ENCODE data around the gene PAMR1.

Gene PAMR1

DNA sequence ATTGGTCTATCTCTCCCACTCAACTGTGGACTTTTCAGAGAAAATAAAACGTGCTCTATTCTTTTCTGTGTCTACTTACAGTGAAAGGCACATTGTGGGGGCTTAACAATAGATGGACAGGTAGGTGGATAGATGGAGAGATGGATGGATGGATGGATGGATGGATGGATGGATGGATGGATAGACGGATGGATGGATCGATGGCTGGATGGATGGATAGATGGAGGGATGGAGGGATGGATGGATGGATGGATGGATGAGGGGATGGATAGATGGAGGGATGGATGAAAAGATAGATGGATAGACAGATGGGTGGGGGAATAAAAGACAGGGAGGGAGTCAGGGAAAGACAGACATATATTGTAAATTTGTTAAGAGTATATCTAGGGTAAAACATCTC, 91.8 kb downstream of the PAMR1 start:
- TF ChIP-seq, protein P1, sequence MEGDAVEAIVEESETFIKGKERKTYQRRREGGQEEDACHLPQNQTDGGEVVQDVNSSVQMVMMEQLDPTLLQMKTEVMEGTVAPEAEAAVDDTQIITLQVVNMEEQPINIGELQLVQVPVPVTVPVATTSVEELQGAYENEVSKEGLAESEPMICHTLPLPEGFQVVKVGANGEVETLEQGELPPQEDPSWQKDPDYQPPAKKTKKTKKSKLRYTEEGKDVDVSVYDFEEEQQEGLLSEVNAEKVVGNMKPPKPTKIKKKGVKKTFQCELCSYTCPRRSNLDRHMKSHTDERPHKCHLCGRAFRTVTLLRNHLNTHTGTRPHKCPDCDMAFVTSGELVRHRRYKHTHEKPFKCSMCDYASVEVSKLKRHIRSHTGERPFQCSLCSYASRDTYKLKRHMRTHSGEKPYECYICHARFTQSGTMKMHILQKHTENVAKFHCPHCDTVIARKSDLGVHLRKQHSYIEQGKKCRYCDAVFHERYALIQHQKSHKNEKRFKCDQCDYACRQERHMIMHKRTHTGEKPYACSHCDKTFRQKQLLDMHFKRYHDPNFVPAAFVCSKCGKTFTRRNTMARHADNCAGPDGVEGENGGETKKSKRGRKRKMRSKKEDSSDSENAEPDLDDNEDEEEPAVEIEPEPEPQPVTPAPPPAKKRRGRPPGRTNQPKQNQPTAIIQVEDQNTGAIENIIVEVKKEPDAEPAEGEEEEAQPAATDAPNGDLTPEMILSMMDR (IDR thresholded peaks at IDR 0.05; ENCODE audit: control insufficient read depth, extremely low read depth, insufficient read depth): no peak
- no peak for DNase-seq (ENCODE audit: low read depth)
- H3K4me3 ChIP-seq (ENCODE audit: low read depth, low read length): no peak overlapping the region

DNA sequence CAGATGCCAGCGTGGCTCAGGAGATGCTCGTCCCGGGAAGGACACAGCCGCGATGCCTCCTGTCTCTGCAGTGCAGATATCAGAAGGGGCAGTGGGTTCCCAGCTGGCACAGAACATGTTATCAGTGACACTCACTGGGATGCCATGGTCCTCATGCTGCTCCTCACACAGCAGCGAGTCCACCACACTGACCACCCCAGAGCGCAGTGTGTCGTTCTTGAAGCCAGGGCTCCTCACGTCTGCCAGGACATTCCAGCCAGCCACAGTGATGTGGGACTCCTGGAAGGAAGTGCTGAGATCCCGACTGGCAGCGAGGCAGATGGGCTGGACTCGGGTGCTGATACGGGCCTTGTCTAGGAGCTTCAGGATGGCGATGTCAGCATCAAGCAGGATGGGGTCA, 93.0 kb downstream of the PAMR1 start:
- TF ChIP-seq, protein P1 (IDR thresholded peaks at IDR 0.05; ENCODE audit: control insufficient read depth, extremely low read depth, insufficient read depth): no peak
- no peak for DNase-seq (ENCODE audit: low read depth)
- H3K4me3 ChIP-seq (ENCODE audit: low read depth, low read length): no peak overlapping the region

DNA sequence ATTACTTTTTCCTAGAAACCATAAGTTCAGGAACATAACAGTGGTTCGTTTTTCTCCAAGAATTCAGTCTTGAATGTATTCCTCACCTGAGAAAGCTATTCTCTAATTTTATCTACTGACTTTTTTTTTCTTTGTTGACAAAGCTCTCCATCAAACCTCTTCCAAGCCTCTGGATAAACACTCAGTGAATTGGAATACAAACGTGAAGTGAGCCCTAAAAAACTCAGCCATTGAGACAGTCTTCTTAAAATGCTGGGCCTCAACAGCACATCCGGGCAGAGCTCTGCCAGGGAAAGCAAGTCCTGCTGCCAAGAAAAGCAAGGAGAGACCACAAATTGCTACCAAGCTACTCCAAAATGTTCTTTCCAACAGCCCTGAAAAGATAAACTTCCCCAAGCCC, 98.3 kb downstream of the PAMR1 start:
- H3K4me3 ChIP-seq (ENCODE audit: low read depth, low read length): no peak overlapping the region
- DNase-seq (ENCODE audit: low read depth): no peak
- TF ChIP-seq, protein P1 (IDR thresholded peaks at IDR 0.05; ENCODE audit: control insufficient read depth, extremely low read depth, insufficient read depth): no peak

DNA sequence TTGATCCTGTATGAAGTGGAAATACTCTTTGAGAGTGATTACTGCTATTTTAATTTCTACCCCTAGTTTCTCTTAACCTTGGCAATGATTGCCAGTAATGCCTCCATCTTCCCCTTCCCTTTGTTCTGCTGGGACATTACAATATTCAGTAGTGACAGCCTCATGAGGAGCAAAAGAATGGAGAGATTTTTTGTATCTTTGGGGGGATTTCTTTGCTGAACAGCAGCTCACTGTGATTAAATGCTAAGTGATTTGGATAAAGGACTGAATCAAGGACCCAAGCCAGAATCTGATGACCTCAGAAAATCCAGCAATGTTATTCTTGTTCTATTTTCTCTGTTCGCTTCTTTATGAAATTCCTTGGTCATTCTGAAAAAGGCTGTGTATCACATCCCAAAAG, 99.1 kb downstream of the PAMR1 start:
- TF ChIP-seq, protein P1 (IDR thresholded peaks at IDR 0.05; ENCODE audit: control insufficient read depth, extremely low read depth, insufficient read depth): no peak
- no peak for DNase-seq (ENCODE audit: low read depth)
- H3K4me3 ChIP-seq (ENCODE audit: low read depth, low read length): no peak overlapping the region

DNA sequence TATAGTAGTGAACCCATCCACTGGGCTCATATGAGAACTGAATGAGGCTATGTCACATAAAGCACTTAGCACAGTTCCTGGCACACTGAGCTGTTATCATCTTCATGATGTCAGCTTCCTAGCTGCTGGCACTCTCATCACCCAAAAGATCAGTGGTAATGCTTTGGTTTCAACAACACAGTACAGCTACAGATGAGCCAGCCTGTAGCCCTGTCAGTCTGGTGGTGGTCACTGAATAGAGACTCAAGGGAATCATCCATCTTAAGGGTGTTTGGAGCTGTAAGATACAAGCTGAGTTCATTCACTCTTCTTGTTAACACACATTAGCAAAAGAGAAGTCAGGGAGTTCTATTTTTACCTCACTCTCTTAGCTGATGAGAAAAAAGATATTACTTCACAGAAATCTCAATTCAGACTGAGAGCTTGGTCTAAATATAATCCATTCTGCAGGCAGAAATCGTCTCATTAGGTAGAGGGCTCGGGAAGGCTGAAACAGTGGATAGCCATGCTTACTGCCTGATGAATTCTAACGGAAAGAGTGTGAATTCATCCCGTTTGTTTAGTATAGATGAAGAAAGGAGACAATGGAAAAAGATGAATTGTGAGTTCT, 99.7 kb downstream of the PAMR1 start:
- no peak overlapping the region for H3K4me3 ChIP-seq (ENCODE audit: low read depth, low read length)
- TF ChIP-seq, protein P1 (IDR thresholded peaks at IDR 0.05; ENCODE audit: control insufficient read depth, extremely low read depth, insufficient read depth): no peak
- DNase-seq (ENCODE audit: low read depth): no peak

DNA sequence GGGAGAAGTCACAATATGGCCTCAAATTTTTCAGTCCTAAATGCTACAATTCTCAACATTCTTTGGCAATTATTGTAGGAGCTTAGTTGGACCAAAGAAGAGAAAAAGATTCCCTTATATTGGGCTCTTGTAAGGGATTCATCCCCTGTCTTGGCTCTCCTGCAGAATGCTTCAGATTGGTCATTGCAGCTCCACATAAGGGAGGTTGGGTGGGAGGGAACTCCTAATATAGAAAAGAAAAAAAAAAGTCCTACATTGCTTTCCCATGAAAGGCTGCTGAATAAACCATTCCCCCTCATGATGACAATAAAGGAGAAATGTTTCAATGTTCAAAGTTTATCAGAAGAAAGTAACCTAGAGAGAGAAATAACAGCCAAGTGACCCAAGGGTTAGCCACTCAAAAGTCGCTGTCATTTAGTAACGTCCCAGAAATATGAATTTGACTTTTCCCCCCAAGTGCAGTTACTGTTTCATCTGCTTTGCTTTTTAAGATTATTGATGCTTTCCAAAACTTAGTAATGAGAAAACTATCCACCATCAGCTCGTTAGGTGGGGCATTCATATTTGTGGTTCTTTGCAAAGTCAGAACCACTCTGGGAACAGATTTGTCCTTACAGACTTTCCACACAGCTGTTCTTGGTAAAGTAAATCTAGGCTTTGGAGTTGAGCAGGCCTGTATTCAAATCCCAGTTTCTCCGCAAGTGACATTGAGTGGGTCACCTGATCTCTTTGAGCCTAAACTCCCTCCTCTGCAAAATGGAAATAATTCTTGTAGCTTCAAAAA, 101.1 kb downstream of the PAMR1 start:
- TF ChIP-seq, protein P1 (IDR thresholded peaks at IDR 0.05; ENCODE audit: control insufficient read depth, extremely low read depth, insufficient read depth): no peak

More for the DNA sequence above, 101.1 kb downstream of the PAMR1 start:
- no peak for DNase-seq (ENCODE audit: low read depth)
- H3K4me3 ChIP-seq (ENCODE audit: low read depth, low read length): no peak overlapping the region

Data from LNCaP clone FGC (cell line).